ENCODE results near the gene TANC1. TPM values are rescaled to one million over a fixed set of nuclear protein-coding genes. Genes with fewer than 3 reads are reported as not detected.
"Not testable (repeated sequence)": the region's sequence is repeated elsewhere in the genome, so short reads cannot be mapped to it uniquely, and the experiment has no call there.

Gene TANC1
- total RNA-seq, 1 donor from 2014 or later = 20.1 TPM

- no peak for DNase-seq (ENCODE audit: low read depth)
These were observed 116.2 kb downstream of the TANC1 start for GRCh38 chr2:159084384-159085370.

DNA sequence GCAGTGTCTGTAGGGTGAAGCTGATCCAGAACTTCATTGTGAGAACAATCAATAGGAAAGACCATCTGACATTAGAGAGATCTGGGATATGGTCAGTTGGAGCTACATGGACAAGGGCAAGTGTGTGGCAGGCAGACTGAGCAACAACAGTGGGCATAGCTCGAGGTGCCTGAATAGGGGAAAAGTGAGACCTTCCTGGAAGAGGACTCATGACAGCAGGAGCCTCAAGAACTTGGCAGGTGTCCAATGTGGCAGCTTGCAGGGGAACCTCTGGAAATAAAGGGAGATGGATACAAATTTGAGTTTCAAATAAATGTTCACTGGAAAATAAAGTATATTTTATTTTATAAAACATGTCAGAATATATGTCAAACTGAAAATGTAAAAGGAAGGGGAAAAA, 117.9 kb downstream of the TANC1 start:
- DNase-seq (ENCODE audit: low read depth) = peak; percentile 56

- no peak for DNase-seq (ENCODE audit: low read depth)
These were observed 118.4 kb downstream of the TANC1 start for GRCh38 chr2:159086826-159087225.

GRCh38 chr2:159088906-159089305, 120.5 kb downstream of the TANC1 start:
- no peak for DNase-seq (ENCODE audit: low read depth)

DNA sequence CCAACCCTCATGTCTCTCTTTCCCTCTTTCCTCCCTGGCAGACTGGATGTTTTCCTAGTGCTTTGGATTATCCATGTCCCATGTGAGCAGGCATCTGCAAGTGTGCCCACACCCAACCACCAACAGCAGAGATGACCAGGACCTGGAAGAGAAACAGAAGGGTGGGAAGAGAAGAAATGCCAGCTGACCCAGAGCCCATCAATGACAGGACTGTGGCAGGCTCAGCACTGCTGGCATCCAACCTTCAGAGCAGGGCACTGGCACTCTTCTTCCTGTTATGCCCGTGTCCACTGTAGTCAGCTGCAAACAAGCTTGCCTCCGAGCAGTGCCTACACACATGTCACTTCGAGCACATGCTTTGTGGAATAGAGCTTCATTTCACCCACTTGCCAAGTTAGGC, 121.1 kb downstream of the TANC1 start:
- DNase-seq (ENCODE audit: low read depth) = peak; percentile 74

DNA sequence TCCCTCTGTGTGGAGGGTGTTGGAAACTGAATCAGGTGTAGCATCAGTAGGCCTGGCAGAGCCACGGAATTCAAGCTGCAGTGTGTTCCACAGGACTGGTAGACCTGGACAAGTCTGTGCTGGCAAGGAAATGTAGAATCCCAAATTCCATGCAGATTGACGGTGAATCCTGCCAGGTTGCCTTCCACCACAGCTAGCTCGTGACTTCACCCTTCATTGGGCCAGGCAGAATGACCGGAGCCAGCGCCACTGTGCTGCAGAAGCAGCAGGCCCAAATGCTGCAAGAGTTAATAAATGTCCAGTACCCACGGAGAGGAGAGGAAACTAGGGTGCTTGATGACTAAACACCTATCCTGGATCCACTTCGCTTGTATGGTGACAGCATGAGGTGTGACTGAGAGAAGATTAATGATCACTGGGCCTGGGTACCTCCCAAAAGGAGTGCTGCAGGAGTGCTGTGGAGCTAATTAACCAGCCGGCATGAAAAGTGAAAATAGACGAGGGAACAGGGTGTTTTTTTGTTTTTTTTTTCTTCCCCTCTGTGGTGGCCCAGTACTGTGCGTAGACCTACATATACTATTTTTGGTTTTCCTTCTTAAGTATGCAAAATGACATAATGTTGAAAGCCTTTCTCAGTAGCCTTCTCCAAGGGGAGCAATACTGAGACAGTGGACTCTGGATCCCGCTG, 122.2 kb downstream of the TANC1 start:
- no peak for DNase-seq (ENCODE audit: low read depth)

GRCh38 chr2:159091381-159091780, 122.9 kb downstream of the TANC1 start:
- DNase-seq (ENCODE audit: low read depth) = peak; percentile 40

- no peak for DNase-seq (ENCODE audit: low read depth)
These were observed 123.5 kb downstream of the TANC1 start for GRCh38 chr2:159091976-159092375.

DNA sequence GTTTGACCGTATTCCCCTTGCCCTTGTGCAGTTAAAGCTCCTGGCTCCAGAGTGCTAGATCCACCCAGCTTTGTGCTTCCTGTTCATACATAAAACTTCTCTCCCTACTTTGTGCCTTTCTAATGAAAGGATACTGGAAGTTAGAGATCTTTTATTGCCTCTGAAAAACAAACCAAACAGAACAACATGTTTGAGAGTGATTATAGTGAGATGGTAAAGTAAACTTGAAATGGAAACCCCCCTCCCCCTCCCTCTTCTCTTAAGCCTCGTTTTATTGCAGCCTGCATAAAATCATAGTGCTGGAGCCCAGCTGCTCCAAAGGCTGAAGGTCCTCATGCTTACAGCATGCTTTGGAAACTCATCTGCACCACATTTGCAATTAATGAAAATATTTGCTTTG, 125.1 kb downstream of the TANC1 start:
- peak; percentile 43 for DNase-seq (ENCODE audit: low read depth)

GRCh38 chr2:159094173-159094737, 125.8 kb downstream of the TANC1 start:
- peak; percentile 97 for DNase-seq (ENCODE audit: low read depth)

- DNase-seq (ENCODE audit: low read depth) = peak; percentile 64
These were observed 127.4 kb downstream of the TANC1 start for GRCh38 chr2:159095813-159096212.

DNA sequence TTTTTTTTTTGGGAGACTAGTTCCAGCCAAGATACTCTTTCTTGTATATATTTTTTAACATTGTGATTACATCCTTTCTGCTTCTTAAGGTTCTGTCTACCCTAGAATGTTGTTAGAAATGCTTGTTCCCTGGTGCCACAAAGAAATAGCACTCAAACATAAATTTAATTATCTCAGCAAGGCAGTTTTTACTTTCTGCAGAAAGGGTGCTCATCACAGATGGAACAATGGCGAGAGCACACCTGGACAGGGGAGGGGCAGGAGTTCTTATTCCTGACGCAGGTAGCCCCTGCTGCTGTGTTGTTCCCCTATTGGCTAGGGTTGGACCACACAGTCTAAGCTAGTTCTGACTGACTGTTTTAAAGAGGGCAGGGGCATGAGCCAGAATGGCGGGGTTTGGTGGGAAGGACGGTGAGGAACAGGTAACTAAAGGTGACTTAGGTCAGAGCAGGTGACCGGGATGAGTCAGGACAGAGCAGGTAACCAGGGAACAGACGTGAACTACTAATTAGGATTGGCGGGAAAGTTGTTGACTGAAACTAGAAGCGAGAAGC, 127.9 kb downstream of the TANC1 start:
- DNase-seq (ENCODE audit: low read depth) = not testable (repeated sequence)

DNA sequence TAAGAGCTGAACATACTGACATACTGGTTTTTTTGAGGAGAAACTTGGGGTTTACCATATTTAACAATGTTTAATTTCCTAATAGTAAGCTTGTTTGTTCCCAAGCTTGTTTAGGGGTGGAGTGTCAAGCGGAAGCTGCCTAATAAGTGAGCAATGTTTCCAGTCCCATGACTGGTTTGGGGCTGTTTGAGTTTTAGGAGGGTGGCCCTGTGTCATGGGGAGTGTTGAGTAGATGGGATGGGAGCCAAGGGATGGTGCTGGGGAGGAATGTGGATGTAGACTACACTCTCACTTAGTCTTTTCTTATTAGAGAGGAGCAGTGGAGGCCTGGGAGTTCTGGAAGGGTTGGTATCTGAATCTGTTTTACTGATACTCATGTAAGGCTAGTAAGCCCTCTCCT, 128.5 kb downstream of the TANC1 start:
- no peak for DNase-seq (ENCODE audit: low read depth)

DNA sequence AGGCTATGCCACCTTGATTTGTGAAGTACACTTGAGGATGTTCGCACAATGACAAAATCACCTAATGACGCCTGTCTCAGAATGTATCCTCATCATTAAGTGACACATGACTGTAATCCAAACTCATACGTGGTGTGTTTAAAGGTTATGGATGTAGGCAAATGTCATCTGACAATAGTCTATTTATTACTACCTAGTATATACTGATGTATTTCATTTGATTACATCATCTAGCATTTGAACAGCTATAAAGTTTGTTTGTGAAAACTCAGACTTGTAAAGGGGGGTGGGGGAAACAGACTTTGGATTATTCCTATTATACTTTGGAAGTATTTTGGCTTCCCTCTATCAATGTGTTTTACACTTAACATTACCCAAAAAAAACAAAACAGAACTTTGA, 129.9 kb downstream of the TANC1 start:
- no peak for DNase-seq (ENCODE audit: low read depth)

- DNase-seq (ENCODE audit: low read depth) = no peak
These were observed 130.5 kb downstream of the TANC1 start for GRCh38 chr2:159098921-159099411.

DNA sequence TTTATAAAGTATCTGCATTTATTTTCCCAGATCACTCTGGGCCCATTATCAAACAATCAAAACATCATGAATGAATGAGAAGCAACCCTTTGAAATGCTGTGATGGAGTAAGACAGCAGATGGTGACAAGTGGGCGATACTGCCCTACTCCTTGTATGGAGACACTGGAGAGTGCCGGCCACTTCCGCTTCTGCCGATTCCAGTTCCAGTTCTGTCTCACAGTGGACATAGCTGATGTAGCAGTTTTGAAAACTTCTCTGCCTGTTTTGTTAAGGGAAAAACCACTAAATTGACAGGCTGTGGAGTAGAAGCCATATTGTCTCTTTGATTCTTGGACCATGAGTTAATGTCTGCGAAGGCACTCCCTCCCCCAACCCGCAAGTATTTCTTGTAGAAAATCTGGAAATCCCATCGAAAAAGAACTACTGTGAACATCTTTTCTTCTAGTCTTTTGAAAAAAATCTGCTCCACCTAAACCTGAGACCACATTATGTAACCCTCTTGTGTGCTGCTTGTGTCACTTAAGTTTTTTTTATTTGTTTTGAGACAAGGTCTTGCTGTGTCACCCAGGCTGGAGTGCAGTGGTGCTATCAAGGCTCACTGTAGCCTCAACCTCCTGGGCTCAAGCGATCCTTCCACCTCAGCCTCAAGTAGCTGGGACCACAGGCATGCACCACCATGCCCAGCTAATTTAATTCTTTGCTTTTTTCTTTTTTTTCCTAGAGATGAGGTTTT, 133.5 kb downstream of the TANC1 start:
- no peak for DNase-seq (ENCODE audit: low read depth)

GRCh38 chr2:159103411-159103810, 135.0 kb downstream of the TANC1 start:
- no peak for DNase-seq (ENCODE audit: low read depth)

DNA sequence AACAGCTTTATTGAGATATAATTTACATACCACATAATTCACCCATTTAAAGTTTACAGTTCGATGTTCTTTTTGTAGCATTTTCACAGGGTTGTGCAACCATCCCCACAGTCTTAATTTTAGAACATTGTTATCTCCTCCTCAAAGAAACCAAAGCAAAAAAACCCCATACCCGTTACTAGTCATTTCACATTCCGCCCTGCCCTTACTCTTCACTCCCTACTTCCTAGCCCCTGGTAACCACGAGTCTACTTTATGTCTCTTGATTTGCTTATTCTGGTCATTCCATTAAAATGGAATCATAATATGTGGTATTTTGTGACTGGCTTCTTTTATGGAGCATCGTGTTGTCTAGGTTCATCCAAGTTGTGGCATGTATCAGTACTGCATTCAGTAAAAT, 137.7 kb downstream of the TANC1 start:
- DNase-seq (ENCODE audit: low read depth) = no peak

DNA sequence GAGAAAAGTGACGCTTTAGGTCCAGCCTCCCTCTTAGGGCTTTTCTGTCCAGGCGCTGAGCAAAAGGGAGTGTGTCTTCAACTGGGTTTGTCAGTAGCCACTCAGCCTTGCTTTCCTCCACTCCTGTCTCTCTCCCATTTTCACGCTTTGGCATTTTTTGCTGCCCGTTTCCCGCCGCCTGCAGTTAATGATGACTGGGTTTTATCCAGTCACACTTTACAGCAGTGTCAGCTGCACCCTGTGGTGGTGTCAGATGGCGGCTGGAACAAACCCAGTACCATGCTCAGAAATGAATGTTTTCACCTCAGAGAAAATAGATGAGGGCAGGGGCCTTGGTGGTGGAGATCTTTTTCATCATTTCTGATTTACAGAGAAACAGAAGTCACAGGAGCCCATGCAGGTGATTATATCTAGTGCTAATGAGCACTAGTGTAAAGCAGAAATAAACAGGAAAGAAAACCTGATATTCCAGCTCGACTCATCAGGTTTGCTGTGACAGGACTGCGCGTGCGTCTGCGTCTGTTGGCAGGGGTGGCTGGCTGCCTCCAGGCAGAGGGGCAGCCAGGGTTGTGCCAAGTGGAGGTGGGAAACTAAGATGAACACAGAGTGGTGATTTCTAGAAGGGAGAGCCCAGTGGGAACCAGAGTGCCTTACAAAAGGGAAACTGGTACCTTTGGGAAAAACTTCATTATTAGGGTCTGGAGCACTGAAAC, 139.9 kb downstream of the TANC1 start:
- no peak for DNase-seq (ENCODE audit: low read depth)

DNA sequence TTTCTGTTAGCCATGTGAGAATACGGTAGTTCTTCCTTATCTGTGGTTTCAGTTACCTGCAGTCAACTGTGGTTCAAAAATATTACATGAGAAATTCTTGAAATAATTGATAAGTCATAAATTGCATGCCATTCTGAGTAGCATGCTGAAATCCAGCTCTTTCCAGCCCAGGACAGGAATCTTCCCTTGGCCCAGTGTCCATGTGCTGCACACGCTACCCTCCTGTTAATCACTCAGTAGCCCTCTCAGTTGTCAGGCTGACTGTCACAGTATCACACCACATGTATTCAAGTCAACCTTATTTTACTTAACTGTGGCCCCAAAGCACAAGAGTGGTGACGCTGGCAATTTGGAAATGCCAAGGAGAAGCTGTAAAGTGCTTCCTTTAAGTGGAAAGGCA, 141.1 kb downstream of the TANC1 start:
- DNase-seq (ENCODE audit: low read depth) = no peak
